ENCODE results near the gene C1orf185. TPM values are rescaled to one million over a fixed set of nuclear protein-coding genes. Genes with fewer than 3 reads are reported as not detected.

The C1orf185 gene
- total and polyA plus RNA-seq, 2 donors = not detected

GRCh38 chr1:51189421-51190073, 87.5 kb downstream of the C1orf185 start:
- Histone ChIP-seq H3K4me1 (ENCODE audit: control insufficient read depth in 2 of 2, insufficient read depth in 2 of 2, low read length in 2 of 2) (no peaks in the 10 kb centered on the region), H3K27ac (ENCODE audit: low read depth in 1 of 2, low read length in 1 of 2) (no peak overlapping the region), H3K27me3 (ENCODE audit: control insufficient read depth in 2 of 2, insufficient read depth in 1 of 2, low read length in 1 of 2) (no peaks in the 10 kb centered on the region), H3K36me3 (ENCODE audit: control insufficient read depth in 2 of 2, insufficient read depth in 2 of 2, low read length in 1 of 2) (no peaks in the 10 kb centered on the region), H3K4me3 (ENCODE audit: low read length in 2 of 2) (no peak overlapping the region), H3K9me3 (ENCODE audit: control insufficient read depth in 2 of 2, insufficient read depth in 1 of 2, low read length in 1 of 2) (no peaks in the 10 kb centered on the region)
- 84% methylated on average over 2 of the region's 2 CpGs for WGBS
- peak; percentile 6 to 64 (median 38) for DNase-seq (ENCODE audit: low read depth in 6 of 9, low spot score in 9 of 9)

- no peak for DNase-seq (ENCODE audit: low read depth in 6 of 9, low spot score in 9 of 9)
- H3K9me3 ChIP-seq (ENCODE audit: control insufficient read depth in 2 of 2, insufficient read depth in 1 of 2, low read length in 1 of 2) = no peaks in the 10 kb centered on the region
- no peak overlapping the region for H3K4me3 ChIP-seq (ENCODE audit: low read length in 2 of 2)
- no peaks in the 10 kb centered on the region for H3K27me3 ChIP-seq (ENCODE audit: control insufficient read depth in 2 of 2, insufficient read depth in 1 of 2, low read length in 1 of 2)
- no peaks in the 10 kb centered on the region for H3K4me1 ChIP-seq (ENCODE audit: control insufficient read depth in 2 of 2, insufficient read depth in 2 of 2, low read length in 2 of 2)
- no peaks in the 10 kb centered on the region for H3K36me3 ChIP-seq (ENCODE audit: control insufficient read depth in 2 of 2, insufficient read depth in 2 of 2, low read length in 1 of 2)
- no peak overlapping the region for H3K27ac ChIP-seq (ENCODE audit: low read depth in 1 of 2, low read length in 1 of 2)
- 7% methylated on average over 1 of the region's 1 CpG for WGBS
Observed at GRCh38 chr1:51190961-51191360, 88.9 kb downstream of the C1orf185 start.

- Histone ChIP-seq H3K27ac (ENCODE audit: low read depth in 1 of 2, low read length in 1 of 2) (no peak overlapping the region), H3K27me3 (ENCODE audit: control insufficient read depth in 2 of 2, insufficient read depth in 1 of 2, low read length in 1 of 2) (no peaks in the 10 kb centered on the region), H3K4me1 (ENCODE audit: control insufficient read depth in 2 of 2, insufficient read depth in 2 of 2, low read length in 2 of 2) (no peaks in the 10 kb centered on the region), H3K4me3 (ENCODE audit: low read length in 2 of 2) (no peak overlapping the region), H3K36me3 (ENCODE audit: control insufficient read depth in 2 of 2, insufficient read depth in 2 of 2, low read length in 1 of 2) (no peaks in the 10 kb centered on the region), H3K9me3 (ENCODE audit: control insufficient read depth in 2 of 2, insufficient read depth in 1 of 2, low read length in 1 of 2) (no peaks in the 10 kb centered on the region)
- peak; percentile 29 to 79 (median 52) for DNase-seq (ENCODE audit: low read depth in 6 of 9, low spot score in 9 of 9)
- WGBS = 62% methylated on average over 3 of the region's 3 CpGs
Observed at GRCh38 chr1:51192213-51192843, 90.3 kb downstream of the C1orf185 start.

- Histone ChIP-seq H3K27me3 (ENCODE audit: control insufficient read depth in 2 of 2, insufficient read depth in 1 of 2, low read length in 1 of 2) (no peaks in the 10 kb centered on the region), H3K4me3 (ENCODE audit: low read length in 2 of 2) (no peak overlapping the region), H3K27ac (ENCODE audit: low read depth in 1 of 2, low read length in 1 of 2) (no peak overlapping the region), H3K36me3 (ENCODE audit: control insufficient read depth in 2 of 2, insufficient read depth in 2 of 2, low read length in 1 of 2) (no peaks in the 10 kb centered on the region), H3K4me1 (ENCODE audit: control insufficient read depth in 2 of 2, insufficient read depth in 2 of 2, low read length in 2 of 2) (no peaks in the 10 kb centered on the region), H3K9me3 (ENCODE audit: control insufficient read depth in 2 of 2, insufficient read depth in 1 of 2, low read length in 1 of 2) (no peaks in the 10 kb centered on the region)
- DNase-seq (ENCODE audit: low read depth in 6 of 9, low spot score in 9 of 9) = no peak
Observed at GRCh38 chr1:51193564-51193963, 91.5 kb downstream of the C1orf185 start.

Other genes starting within 250 kb of the C1orf185 start
- gene FAF1, start 142.0 kb upstream of the C1orf185 start, total RNA-seq = 66.3 TPM
- gene FAF1, start 142.0 kb upstream of the C1orf185 start, polyA plus RNA-seq = 39.1 TPM
- 34.3 TPM for gene CDKN2C, start 132.0 kb upstream of the C1orf185 start, total RNA-seq
- 24.2 TPM for gene CDKN2C, start 132.0 kb upstream of the C1orf185 start, polyA plus RNA-seq
- 45.2 TPM for gene RNF11, start 134.0 kb downstream of the C1orf185 start, total RNA-seq
- 67.9 TPM for gene RNF11, start 134.0 kb downstream of the C1orf185 start, polyA plus RNA-seq
- 1.1 TPM for gene TTC39A, start 228.3 kb downstream of the C1orf185 start, total RNA-seq
- 2.8 TPM for gene TTC39A, start 228.3 kb downstream of the C1orf185 start, polyA plus RNA-seq